ENCODE results near the gene MNT.

The MNT gene

DNA sequence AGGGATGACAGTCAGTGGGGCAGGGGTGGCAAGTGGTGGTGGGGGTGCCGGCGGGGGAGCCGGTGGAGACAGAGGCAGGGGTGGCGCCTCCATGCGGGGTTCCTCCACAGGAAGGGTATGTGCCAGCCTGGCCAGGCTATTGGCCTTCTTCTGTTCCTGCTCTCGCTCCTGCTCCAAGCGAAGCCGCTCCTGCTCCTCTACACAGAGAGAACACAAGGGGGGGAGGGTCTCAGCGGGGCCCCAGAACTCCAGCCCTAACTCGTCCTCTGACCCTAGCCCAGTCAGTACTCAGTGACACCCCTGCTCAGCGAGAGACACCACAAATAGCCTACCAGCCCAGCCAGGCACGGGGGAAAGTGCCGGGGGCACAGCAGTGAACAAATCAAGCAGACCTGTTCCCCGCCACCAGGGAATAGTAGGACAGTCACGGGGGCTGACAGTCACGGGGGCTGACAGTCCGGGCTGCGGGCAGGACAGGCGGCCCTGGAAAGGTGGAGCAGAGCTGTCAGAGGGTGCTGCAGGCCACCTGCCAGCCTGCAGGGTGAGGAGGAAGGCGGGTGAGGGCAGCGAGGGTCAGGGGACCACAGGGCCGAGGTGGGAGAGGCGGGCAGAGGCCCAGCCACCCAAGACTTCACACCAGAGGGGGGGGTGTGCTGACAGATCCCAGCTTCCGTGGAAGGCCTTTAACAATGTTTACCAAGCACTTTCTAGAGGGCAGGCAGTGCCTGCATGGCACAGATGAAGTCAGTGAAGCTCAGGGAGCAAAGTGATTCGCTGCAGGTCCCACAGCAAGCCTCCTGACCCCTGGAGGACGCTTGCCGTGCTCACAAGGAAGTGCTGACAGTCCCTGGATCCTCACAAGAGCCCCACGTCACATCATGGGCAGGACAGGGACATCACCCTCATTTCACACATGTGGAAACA, 5.3 kb downstream of the MNT start:
- DNase-seq, result no peak

DNA sequence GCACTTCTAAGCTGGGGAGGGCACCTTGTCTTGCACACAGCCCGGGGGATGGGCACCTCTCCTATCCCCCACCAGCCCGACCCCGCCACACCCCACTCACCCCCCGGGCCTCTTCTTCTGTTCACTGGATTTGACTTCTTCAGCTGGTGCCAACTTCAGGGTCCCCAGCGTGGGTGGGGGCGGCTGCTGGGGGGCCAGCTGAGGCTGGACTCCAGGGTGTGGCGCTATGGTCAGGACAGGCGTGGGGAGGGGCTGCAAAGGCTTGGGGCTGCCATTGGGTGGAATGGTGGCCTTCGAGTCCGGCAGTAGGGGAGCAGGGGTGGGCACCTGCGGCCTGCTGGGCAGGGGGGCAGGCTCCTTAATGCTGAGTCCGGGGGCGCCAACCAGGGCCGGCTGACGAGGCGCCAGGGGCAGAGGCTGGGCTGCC, 6.1 kb downstream of the MNT start:
- no peak for DNase-seq

DNA sequence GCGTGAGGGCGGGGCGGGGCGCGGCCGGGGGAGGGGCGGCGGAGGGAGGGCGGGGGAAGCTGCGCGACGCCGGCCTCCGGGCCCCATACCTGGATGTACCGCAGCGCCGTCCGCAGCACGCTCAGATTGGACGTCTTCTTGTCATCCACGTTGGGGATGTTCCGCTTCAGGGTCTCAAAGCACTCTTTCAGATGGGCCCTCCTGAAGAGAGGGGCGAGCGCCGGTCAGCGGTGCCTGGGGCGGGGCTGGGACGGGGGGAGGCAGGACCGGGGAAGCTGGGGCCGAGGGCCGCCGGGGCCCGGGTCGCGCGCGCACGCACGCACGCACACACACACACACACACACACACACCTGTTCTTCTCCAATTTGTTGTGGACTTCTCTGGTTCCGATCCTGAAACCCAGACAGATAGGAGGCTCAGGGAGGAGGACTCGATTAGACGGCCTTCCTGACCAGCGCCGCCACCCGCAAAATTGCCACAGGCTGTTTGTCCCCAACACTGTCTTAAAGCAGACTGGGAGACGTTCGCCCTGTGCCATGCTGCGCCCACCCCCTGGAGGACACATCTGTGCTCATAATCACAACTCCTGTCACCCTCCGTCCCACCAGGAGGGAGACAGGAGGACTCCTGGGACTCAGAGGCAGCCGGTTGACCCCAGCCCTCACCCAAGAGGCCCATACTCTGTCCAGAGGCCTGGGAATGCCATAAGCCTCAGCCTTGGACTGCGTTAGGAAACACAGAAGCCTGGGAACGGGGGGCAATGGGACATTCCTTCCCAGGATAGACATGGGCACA, 6.7 kb downstream of the MNT start:
- DNase-seq, result no peak

DNA sequence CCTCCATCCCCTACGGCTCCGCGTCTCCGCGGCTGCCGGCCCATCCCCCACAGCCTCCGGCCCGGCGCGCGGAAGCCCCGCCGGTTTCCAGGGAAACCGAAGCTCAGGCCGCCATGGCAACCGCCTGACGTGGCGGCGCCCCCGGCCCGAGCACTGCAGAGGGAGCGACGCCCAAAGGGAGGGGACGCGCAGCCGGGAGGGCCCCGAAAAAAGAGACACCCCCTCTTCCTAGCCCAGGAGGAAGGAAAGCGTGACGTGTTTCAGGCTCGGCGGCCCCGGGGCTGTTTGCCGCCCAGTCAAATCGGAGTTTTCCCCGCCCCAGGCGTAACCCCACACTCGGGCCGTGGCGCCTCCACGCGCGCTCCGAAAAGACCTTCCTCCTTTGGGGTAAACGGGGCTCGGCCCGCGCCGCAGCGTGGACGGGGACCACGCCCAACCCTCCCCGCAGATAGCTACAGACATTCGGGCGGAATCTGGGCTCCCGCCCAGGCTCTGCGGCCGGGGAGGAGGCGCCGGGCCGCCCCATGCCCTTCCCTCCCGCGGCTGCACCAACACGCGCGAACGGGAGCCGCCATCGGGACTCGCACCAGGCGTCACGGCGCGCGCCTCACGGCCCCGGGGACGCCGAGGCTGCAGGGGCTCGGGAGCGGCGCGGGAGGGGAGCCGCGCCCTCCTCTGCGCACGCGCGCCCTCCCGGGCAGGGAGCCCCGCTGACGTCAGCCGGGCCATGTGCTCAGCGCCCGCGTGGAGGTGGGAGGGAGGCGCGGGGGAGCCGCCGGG, 7.5 kb downstream of the MNT start:
- DNase-seq, result peak; percentile 93

- DNase-seq, result peak; percentile 96
These were observed 8.3 kb downstream of the MNT start for GRCh38 chr17:2392252-2393173.

GRCh38 chr17:2391597-2392251, 9.1 kb downstream of the MNT start:
- no peak for DNase-seq

- DNase-seq, result peak; percentile 86
These were observed 10.5 kb downstream of the MNT start for GRCh38 chr17:2390199-2390836.

GRCh38 chr17:2388683-2389055, 12.2 kb downstream of the MNT start:
- DNase-seq, result no peak

- no peak for DNase-seq
These were observed 12.7 kb downstream of the MNT start for GRCh38 chr17:2388020-2388682.

DNA sequence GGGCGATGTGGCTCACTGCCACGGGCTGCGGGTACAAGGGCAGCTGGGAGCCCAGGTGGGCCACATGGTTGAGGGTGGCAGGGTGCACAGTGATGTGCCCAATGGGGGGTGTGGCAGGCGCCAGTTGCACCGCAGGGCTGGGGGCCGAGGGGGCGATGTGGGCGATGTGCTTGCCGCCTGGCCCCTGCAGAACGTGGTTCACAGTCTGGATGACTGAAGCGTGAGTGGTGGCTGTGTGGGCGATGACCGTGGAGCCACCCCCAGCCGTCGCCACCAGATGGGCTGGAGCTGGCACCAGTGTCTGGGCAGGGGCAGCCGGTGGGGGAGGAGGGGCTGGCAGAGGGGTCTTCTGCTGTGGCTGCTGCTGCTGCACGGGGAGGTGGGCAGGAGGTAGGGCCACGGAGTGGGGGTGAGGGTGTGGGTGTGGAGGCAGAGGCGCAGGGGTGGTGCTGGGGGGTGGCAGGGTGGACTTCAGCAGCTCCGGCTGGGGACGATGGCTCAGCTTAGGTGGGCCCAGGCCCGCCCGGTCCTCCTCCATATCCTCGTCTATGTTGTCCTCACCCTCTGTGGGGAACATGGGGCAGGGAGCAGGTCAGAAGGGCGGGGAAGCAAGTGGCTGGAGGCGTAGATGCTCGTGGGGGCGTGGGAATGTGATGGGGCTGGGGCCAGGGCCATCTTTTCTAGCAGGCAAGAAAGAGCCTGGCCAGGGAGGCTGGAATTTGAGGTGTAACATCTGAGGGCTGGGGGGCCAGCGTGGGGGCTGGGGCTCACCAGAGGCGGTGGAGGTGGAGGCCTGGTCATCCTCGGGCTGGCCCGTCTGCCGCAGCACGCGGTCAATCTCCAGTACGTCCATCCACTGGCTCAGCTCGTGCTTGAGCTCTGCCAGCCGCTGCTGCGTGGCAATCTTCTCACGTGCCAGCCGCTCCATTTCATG, 13.5 kb downstream of the MNT start:
- DNase-seq, result no peak

- DNase-seq, result no peak
These were observed 14.3 kb downstream of the MNT start for GRCh38 chr17:2386400-2387085.

GRCh38 chr17:2385240-2386210, 15.3 kb downstream of the MNT start:
- DNase-seq, result no peak

- no peak for DNase-seq
These were observed 16.3 kb downstream of the MNT start for GRCh38 chr17:2384439-2385127.

DNA sequence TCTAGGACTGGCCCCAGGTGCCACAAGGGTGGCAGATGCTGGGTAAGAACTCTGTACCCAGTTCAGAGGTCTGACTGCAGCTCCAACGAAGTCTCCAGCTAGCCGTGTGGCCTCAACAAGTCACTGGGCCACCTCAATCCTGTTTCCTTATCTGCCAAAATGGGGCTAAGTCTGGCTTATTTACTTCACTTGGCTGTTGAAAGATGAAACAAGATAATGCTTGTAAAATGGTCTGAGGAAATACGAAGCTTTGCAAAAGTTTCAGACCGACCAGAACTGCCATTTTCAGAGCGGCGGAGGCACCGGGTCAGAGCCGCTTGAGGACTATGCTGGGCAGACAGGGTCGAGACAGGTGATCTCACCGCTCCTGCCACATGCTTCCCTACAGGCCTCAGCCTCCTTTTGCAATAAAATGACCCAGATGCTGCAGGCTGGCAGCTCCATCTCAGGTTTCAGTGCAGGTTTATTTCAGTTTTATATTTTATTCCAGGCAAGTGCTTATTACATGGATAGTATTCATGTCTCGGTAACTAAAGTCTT, 17.2 kb downstream of the MNT start:
- no peak for DNase-seq

DNA sequence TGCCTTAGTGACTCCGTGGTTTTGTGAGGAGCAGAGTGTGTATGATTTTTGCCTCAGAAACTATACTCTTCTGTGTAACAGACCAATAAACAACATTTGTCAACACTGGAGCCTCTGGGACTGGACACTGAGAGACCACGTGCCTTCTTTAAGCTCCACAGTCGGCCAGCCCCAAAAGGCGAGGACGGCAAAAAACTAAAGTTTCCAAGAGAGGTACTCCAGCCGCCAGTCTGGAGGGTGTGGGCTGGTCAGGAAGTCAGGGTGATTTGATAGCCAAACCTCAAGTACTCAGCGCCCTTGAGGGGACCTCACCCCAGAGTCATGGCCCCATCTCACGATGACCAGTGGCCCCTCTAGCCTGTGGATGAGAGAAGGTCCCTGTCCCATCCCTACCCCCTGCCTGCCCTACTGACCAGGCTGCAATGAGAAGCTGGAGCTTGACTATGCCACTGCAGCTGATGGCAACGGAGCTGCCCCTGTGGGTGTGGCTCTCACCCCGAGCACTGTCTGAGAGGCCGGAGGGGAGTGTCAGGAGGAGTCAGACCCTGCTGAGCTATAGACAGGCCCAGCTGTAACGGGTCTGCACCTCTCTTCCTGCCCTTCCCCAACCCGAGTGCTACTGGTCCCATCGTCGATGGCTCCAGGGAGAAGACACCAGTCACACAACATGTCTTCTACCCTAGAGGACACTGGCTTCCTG, 19.8 kb downstream of the MNT start:
- no peak for DNase-seq

Measured in right hindlimb (tissue), 1 donor.